ENCODE results near the gene GLIS1. TPM values are rescaled to one million over a fixed set of nuclear protein-coding genes. Genes with fewer than 3 reads are reported as not detected.
A peak's percentile ranks its signal among the peaks of the same experiment; 100 is the strongest.

The GLIS1 gene
- total and polyA plus RNA-seq, 2 of the 8 experiments (the other 6 are each of a cell fraction or from before 2014, with no cell fraction given), result 0.15 to 0.22 TPM

DNA sequence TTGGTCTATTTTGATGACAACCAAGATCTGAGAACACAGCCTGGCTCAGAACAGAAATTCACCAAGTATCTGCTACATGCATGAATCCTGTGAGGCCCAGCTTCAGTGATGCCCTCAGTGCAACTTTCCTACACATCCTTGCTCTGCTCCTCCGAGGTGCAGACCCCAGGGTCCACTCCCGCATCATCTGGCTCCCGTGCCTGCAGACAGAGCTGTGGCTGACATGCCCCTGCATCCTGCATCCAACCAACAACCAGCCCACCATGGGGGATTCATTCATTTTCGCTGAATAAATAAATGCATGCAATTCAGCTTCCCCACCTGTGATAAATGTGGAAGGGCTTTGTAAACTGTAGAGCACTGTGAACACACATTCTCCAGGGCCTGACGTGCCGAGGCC lies 112.3 kb downstream of the GLIS1 start:
- Histone ChIP-seq H3K9me3 (ENCODE audit: insufficient read depth in 2 of 2, low read depth in 1 of 2, low read length in 1 of 2) (no peaks in the 10 kb centered on the region), H2BK12ac (ENCODE audit: low read depth, low read length) (no peak overlapping the region), H2AFZ (ENCODE audit: low read length) (no peak overlapping the region), H3K27ac (ENCODE audit: low read depth, low read length) (no peak overlapping the region), H3K56ac (replicated peaks; ENCODE audit: insufficient read length, low read depth, low read length) (no peak overlapping the region), H3K18ac (ENCODE audit: extremely low read depth, low read length) (no peak overlapping the region), H3K4me2 (ENCODE audit: insufficient read depth in 1 of 2, low read depth in 2 of 2, low read length in 2 of 2) (no peak overlapping the region), H4K91ac (replicated peaks; ENCODE audit: insufficient read length, low read length) (no peak overlapping the region), H2BK5ac (ENCODE audit: low read depth, low read length) (no peak overlapping the region), H3K9ac (replicated peaks in 1 of 4; ENCODE audit: extremely low read depth in 1 of 4, low read depth in 3 of 4, low read length in 3 of 4) (no peak overlapping the region), H3K14ac (ENCODE audit: insufficient read length) (no peak overlapping the region), H3K4me1 (replicated peaks in 1 of 4; ENCODE audit: control insufficient read depth in 3 of 4, insufficient read depth in 4 of 4, low read length in 3 of 4) (no peaks in the 10 kb centered on the region), H3K4me3 (ENCODE audit: extremely low read depth in 1 of 4, insufficient read depth in 2 of 4, low read depth in 3 of 4, low read length in 4 of 4) (no peak overlapping the region), H3K27me3 (replicated peaks in 1 of 4; ENCODE audit: control insufficient read depth in 3 of 4, extremely low read depth in 1 of 4, insufficient read depth in 3 of 4, low read length in 3 of 4) (no peaks in the 10 kb centered on the region), H3K23me2 (ENCODE audit: low read depth, low read length) (no peaks in the 10 kb centered on the region), H3K23ac (ENCODE audit: insufficient read length) (no peak overlapping the region), H3K79me2 (ENCODE audit: control insufficient read depth in 1 of 2, insufficient read depth in 2 of 2, low read length in 2 of 2) (no peaks in the 10 kb centered on the region), H4K8ac (ENCODE audit: extremely low read depth, insufficient read depth, low read length) (no peak overlapping the region; the same call in 1 of the 2 replicates), H2BK15ac (ENCODE audit: low read length) (no peak overlapping the region), H3K4ac (replicated peaks; ENCODE audit: insufficient read length, low read depth, low read length) (no peak overlapping the region), H2BK120ac (replicated peaks; ENCODE audit: low read depth, low read length) (no peak overlapping the region), H4K20me1 (replicated peaks in 1 of 2; ENCODE audit: control insufficient read depth in 1 of 2, insufficient read depth in 2 of 2, low read length in 2 of 2) (no peaks in the 10 kb centered on the region), H2AK5ac (ENCODE audit: low read depth, low read length) (no peak overlapping the region), H4K5ac (ENCODE audit: insufficient read length, low read depth, low read length) (no peak overlapping the region), H2BK20ac (ENCODE audit: low read length) (no peak overlapping the region), H3K36me3 (ENCODE audit: control insufficient read depth in 2 of 4, insufficient read depth in 4 of 4, low read length in 3 of 4) (no peaks in the 10 kb centered on the region), H3K79me1 (ENCODE audit: low read depth, low read length) (no peaks in the 10 kb centered on the region)
- POLR2A ChIA-PET (ENCODE audit: partially characterized antibody), result no interaction called here
- 68% methylated on average over 6 of the region's 6 CpGs; no CpG with 5 or more reads in 1 of the 2 experiments for WGBS, 2 experiments (ENCODE audit: extremely low coverage in 1 of 2, insufficient coverage in 1 of 2, insufficient read length in 1 of 2, insufficient replicate concordance in 2 of 2, low coverage in 1 of 2, low lambda C conversion rate in 2 of 2, missing lambda C conversion rate in 1 of 2)
- FAIRE-seq (no peak), DNase-seq (ENCODE audit: low read depth in 1 of 2, low spot score in 2 of 2) (peak in 1 of 2 experiments; percentile 38)
- no peak for TF ChIP-seq POLR2A (IDR thresholded peaks at IDR 0.05; ENCODE audit: control extremely low read depth in 1 of 2, low read depth in 2 of 2, low read length in 2 of 2)
- TF ChIP-seq HDAC2 (IDR thresholded peaks at IDR 0.05; ENCODE audit: borderline replicate concordance in 1 of 2, low read depth in 2 of 2, low read length in 2 of 2), result no peak
- no peak for TF ChIP-seq POU5F1 (IDR thresholded peaks at IDR 0.05; ENCODE audit: low read depth, low read length)
- no peak for TF ChIP-seq NRF1 (IDR thresholded peaks at IDR 0.05; ENCODE audit: low read depth, low read length)
- no peak for TF ChIP-seq RNF2 (IDR thresholded peaks at IDR 0.05; ENCODE audit: borderline replicate concordance, low read depth, low read length, missing control alignments, poor library complexity, severe bottlenecking)
- TF ChIP-seq SRF (IDR thresholded peaks at IDR 0.05; ENCODE audit: low read depth, low read length), result no peak
- CTCF ChIA-PET (ENCODE audit: partially characterized antibody), result interaction anchor here (0.8 to 3.3 kb wide), 10 partner anchors 10 to 445 kb away, joined by 3 to 13 read pairs (median 3); no protein-coding TSS in a partner anchor

Data from H1 (cell line).